Measurements from ENCODE around the gene CCDC12. TPM values are rescaled to one million over a fixed set of nuclear protein-coding genes. Genes with fewer than 3 reads are reported as not detected.
"Not testable (repeated sequence)": the region's sequence is repeated elsewhere in the genome, so short reads cannot be mapped to it uniquely, and the experiment has no call there.

Gene CCDC12
- total RNA-seq, 1 experiment from 2014 or later: 32.1 TPM

DNA sequence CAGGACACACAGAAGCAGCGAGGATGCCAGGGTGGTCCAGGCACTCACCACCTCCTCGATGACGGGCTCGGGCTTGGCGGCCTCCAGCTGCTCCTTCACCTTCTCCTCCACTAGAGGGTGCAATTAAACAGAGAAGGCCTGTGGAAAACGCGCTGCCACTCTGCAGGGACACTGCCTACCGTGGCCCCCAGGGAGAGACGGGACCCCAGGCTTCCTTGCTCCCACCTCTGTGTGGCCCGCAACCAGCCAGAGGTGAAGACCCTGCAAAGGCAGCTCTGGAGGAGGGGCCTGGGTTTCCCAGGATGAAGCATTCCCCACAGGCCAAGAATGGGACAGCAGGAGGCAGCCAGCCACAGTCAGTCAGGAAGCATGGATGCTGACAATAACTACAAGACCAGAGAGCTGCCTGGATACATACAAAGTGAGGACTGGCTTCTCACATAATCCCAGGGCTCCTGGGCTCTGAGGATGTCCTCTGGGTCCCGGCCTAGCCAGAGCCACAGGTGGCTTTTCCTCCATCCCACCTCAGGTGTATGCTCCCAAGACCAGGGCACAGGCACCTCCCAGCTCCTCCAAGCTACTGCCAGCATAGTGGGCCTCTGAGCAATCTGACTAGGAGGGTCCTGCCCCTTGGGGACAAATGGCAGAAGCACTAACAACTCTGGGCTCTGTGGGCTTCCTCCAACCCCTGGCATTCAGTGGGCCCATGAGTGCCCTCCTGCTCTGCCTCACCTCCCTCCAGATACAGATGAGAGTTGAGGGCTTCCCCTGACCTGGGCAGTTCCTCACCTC is 52.8 kb downstream of the CCDC12 start:
- no peak for DNase-seq (ENCODE audit: low read depth)

- no peak for DNase-seq (ENCODE audit: low read depth)
These were observed 53.5 kb downstream of the CCDC12 start for GRCh38 chr3:46922871-46923558.

- no peak for DNase-seq (ENCODE audit: low read depth)
These were observed 54.1 kb downstream of the CCDC12 start for GRCh38 chr3:46922426-46922825.

DNA sequence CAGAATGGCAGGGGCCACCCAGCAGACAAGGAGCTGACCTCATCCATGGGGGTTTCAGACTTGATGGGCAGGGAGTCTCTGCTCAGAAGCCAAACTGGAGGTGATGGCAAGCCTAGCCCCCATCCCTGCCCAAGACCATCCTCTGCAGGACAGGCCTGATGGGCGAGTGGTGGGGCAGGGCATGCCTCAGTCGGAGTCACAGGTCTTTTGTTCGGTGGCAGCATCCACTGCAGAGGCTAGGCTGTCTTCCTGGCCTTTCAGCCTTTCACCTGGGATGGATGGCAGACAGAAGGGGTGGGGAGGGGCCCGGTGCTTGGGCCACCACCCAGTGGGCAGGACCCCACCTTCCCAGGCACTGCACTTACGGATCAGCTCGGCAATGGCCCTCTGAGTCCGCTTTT is 54.7 kb downstream of the CCDC12 start:
- DNase-seq (ENCODE audit: low read depth): no peak

DNA sequence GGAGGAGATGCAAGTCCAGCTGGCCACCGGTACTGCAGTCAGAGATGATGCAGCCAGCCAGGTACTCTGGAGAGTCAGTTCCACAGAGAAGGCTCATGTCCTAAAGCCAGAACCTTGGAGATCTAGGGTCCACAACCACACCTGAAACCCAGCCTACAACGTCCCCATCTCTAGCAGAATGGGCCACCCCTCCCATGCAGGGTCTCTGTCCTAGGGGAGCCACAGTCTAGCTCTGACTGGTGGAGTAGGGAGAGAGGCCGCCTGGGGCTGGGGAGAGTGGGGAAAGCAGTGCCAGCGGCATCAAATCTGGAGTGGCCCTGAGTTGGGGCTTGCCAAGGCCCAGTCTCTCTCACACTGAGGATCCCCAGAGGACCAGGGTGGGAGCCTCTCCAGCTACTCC is 55.5 kb downstream of the CCDC12 start:
- DNase-seq (ENCODE audit: low read depth): no peak

DNA sequence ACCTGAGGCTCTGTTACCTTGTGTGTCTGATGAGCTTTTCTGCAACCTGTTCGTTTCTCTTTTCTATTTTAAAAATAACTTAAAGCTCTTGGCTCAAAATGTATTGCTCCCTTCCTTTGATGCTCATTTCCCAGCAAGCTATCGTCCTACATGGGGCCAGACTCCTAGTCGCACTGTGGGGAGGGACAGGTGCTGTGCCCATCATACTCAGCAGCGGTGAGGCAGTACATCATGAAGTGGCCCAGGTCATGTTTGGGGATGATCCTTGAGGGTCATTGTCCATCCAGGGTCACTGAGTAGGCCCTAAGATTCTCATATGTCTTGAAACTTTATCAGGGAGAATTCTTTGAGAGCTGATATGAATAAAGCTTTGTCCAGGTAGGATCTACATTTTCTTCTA is 57.9 kb downstream of the CCDC12 start:
- DNase-seq (ENCODE audit: low read depth): no peak

- no peak for DNase-seq (ENCODE audit: low read depth)
These were observed 58.3 kb downstream of the CCDC12 start for GRCh38 chr3:46918202-46918601.

- DNase-seq (ENCODE audit: low read depth): no peak
These were observed 59.3 kb downstream of the CCDC12 start for GRCh38 chr3:46917257-46917656.

GRCh38 chr3:46916799-46917198 is 59.7 kb downstream of the CCDC12 start:
- no peak for DNase-seq (ENCODE audit: low read depth)

GRCh38 chr3:46916278-46916677 is 60.3 kb downstream of the CCDC12 start:
- DNase-seq (ENCODE audit: low read depth): no peak

- no peak for DNase-seq (ENCODE audit: low read depth)
These were observed 61.2 kb downstream of the CCDC12 start for GRCh38 chr3:46915297-46915822.

GRCh38 chr3:46914849-46915248 is 61.7 kb downstream of the CCDC12 start:
- DNase-seq (ENCODE audit: low read depth): no peak

GRCh38 chr3:46913644-46914043 is 62.9 kb downstream of the CCDC12 start:
- DNase-seq (ENCODE audit: low read depth): peak; percentile 79

GRCh38 chr3:46912986-46913385 is 63.6 kb downstream of the CCDC12 start:
- no peak for DNase-seq (ENCODE audit: low read depth)

DNA sequence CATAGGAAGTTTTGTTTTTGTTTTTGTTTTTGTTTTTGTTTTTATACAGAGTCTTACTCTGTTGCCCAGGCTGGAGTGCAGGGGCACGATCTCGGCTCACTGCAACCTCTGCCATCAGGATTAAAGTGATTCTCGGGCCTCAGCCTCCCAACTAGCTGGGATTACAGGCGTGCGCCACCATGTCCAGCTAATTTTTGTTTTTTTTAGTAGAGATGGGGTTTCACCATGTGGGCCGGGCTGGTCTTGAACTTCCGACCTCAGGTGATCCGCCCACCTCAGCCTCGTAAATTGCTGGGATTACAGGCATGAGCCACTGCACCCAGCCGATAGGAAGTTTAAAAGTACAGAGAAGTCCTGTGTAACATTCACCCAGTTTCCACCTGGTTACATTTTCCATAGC is 65.6 kb downstream of the CCDC12 start:
- not testable (repeated sequence) for DNase-seq (ENCODE audit: low read depth)

GRCh38 chr3:46910166-46910760 is 66.3 kb downstream of the CCDC12 start:
- no peak for DNase-seq (ENCODE audit: low read depth)

- DNase-seq (ENCODE audit: low read depth): peak; percentile 82
These were observed 66.9 kb downstream of the CCDC12 start for GRCh38 chr3:46909535-46910161.

DNA sequence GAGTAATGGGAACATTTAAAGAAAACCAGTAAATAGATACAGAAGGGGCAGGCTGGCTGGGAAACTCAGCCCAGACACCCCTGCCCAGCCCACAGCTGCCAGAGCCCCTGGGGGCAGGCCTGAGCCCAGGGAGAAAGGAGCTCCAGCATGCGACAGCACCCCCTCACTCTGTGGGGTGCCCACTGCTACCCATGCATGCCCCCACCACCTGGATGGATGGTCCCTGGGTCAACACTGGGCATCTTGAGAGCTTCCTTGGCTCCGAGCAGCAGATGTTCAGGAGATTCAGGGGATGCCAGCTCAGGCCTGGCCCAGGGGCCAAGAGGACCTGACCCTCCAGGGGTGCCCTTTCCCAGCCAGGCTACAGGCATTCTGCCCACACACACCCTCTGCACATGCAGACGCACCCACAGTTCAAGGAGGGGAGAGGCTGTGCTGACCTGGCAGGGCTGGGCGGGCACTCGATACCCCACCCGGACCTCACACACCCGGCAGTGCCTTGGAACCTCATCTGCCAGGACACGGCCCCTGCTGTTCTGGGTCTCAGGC is 67.5 kb downstream of the CCDC12 start:
- no peak for DNase-seq (ENCODE audit: low read depth)

DNA sequence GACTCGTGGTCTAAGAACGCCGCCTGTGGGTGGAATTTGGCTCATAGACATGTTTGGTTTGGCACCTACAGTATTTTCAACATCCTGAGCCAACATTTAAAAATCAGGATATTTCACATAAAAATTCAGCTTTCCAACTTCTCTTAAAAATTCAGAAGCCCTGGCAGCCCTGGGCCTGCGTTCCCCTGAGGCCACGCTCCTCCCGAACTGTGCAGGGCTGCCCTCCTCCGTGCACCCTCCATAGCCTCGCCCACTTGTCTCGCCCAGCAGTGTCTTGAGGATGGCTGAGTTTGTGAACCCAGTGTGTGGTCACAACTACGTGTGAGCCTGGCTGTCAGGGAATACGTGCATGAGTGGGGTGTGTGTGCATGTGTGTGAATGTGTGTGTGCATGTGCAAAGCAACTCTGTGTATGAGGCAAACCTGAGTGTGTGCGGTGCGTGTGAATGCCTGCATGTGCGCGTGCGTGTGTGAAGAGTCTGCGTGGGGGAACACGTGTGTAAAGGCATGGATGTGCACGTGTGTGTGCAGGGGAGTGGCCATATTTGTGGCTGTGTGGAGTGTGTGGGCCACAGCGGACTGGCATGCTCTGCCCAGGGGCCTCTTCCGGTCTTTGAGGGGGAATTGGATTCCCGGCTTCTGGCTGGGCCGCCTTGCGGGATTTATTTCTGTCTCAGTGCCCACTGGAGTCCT is 68.1 kb downstream of the CCDC12 start:
- peak; percentile 53 for DNase-seq (ENCODE audit: low read depth)

DNA sequence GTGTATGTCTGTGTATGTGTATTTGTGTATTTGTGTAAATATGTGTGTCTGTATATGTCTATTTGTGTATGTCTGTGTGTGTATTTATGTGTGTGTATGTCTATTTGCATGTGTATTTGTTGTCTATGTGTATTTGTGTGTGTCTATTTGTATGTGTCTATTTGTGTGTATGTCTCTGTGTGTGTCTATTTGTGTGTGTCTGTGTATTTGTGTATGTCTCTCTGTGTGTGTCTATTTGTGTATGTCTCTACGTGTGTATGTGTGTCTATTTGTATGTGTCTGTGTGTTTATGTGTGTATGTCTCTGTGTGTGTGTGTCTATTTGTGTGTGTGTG is 68.6 kb downstream of the CCDC12 start:
- no peak for DNase-seq (ENCODE audit: low read depth)

- no peak for DNase-seq (ENCODE audit: low read depth)
These were observed 69.3 kb downstream of the CCDC12 start for GRCh38 chr3:46907271-46907670.

Data from RPMI7951 (cell line).